IMR-90 (cell line): ENCODE results near the gene NPAS2. TPM values are rescaled to one million over a fixed set of nuclear protein-coding genes. Genes with fewer than 3 reads are reported as not detected.

Source experiments
- ATAC-seq: fragments of 200-7000 bp; cut with Tn5 transposase; 2 replicates; pipeline ENCODE4 v1.9.1; 2020; ENCODE audit warnings: low read depth, mild to moderate bottlenecking, moderate library complexity
- BruUV-seq: library from RNA; stranded (reverse); fragments of 400-500 nt; replicated peaks from 2 replicates; lab custom pipeline; 2021; lab: Mats Ljungman, UMichigan
- CTCF ChIA-PET: fragments of 300-600 bp; formaldehyde crosslinking; extraction: SDS; loops from one replicate; lab custom pipeline; 2021; ENCODE audit warnings: antibody characterized with exemption; lab: Yijun Ruan, JAX
- POLR2A ChIA-PET: fragments of 300-600 bp; sonication (Branson Sonifier 250); formaldehyde crosslinking; loops from one replicate; lab custom pipeline; 2022; ENCODE audit warnings: antibody characterized with exemption; ENCODE audit not compliant: unreplicated experiment; lab: Charles Lee
- DNase-seq: peaks from one replicate; pipeline ENCODE4 v3.0.0; 2013
- H2AFZ ChIP-seq: replicated peaks from 2 replicates; pipeline ENCODE3; 2013; ENCODE audit warnings: low read length, mild to moderate bottlenecking; ENCODE audit not compliant: poor library complexity
- H2AK5ac ChIP-seq: 2 replicates; pipeline ENCODE4 v1.6.1; 2013; ENCODE audit warnings: low read depth, low read length, inconsistent platforms
- H2AK9ac ChIP-seq: replicated peaks from 2 replicates; pipeline ENCODE3; 2013; ENCODE audit warnings: mild to moderate bottlenecking, low read depth, low read length, moderate library complexity; ENCODE audit not compliant: poor library complexity
- H2BK120ac ChIP-seq: 2 replicates; pipeline ENCODE4 v1.6.1; 2013; ENCODE audit warnings: low read depth, low read length, inconsistent platforms
- H2BK15ac ChIP-seq: 3 replicates; pipeline ENCODE4 v1.6.1; 2013; ENCODE audit warnings: low read depth, low read length, inconsistent platforms
- H2BK20ac ChIP-seq: 2 replicates; pipeline ENCODE4 v1.6.1; 2013; ENCODE audit warnings: low read depth, mild to moderate bottlenecking, inconsistent platforms, low read length, moderate library complexity
- H2BK5ac ChIP-seq: 2 replicates; pipeline ENCODE4 v1.6.1; 2013; ENCODE audit warnings: mild to moderate bottlenecking, low read depth, low read length, inconsistent platforms; ENCODE audit not compliant: poor library complexity, severe bottlenecking
- H3K14ac ChIP-seq: replicated peaks from 2 replicates; pipeline ENCODE4 v1.6.1; 2013; ENCODE audit warnings: low read depth, low read length, inconsistent platforms
- H3K18ac ChIP-seq: 2 replicates; pipeline ENCODE4 v1.6.1; 2013; ENCODE audit warnings: low read depth, low read length, control low read depth
- H3K23ac ChIP-seq: 2 replicates; pipeline ENCODE4 v1.6.1; 2013; ENCODE audit warnings: low read depth, low read length, inconsistent platforms
- H3K27ac ChIP-seq: 2 replicates; pipeline ENCODE4 v1.5.1; 2013; ENCODE audit warnings: mild to moderate bottlenecking, control low read depth, low read length; ENCODE audit not compliant: insufficient read depth
- H3K27me3 ChIP-seq: 2 replicates; pipeline ENCODE4 v1.6.1; 2013; ENCODE audit warnings: low read length; ENCODE audit not compliant: control insufficient read depth, insufficient read depth
- H3K36me3 ChIP-seq: 2 replicates; pipeline ENCODE4 v1.6.1; 2013; ENCODE audit warnings: low read length, mixed read lengths; ENCODE audit not compliant: control insufficient read depth, insufficient read depth
- H3K4ac ChIP-seq: 2 replicates; pipeline ENCODE4 v1.6.1; 2013; ENCODE audit warnings: low read depth, low read length, inconsistent platforms
- H3K4me1 ChIP-seq: 2 replicates; pipeline ENCODE4 v1.6.1; 2013; ENCODE audit warnings: low read length, mixed read lengths; ENCODE audit not compliant: control insufficient read depth, insufficient read depth
- H3K4me2 ChIP-seq: 2 replicates; pipeline ENCODE4 v1.6.1; 2013; ENCODE audit warnings: low read depth, mild to moderate bottlenecking, control low read depth, low read length, moderate library complexity
- H3K4me3 ChIP-seq: 2 replicates; pipeline ENCODE4 v1.5.1; 2013; ENCODE audit warnings: low read depth, mild to moderate bottlenecking, control low read depth, low read length, moderate library complexity; ENCODE audit not compliant: insufficient read depth
- H3K56ac ChIP-seq: 2 replicates; pipeline ENCODE4 v1.6.1; 2013; ENCODE audit warnings: low read length, inconsistent platforms; ENCODE audit not compliant: insufficient read depth; ENCODE audit errors: extremely low read depth
- H3K79me1 ChIP-seq, 2 experiments: 2 replicates each; pipeline ENCODE4 v1.6.1; 2013; ENCODE audit warnings: low read length in 2 of 2, inconsistent platforms in 1 of 2, low read depth in 1 of 2
- H3K9ac ChIP-seq: 2 replicates; pipeline ENCODE4 v1.6.1; 2013; ENCODE audit warnings: low read depth, low read length, control low read depth
- H3K9me1 ChIP-seq: 2 replicates; pipeline ENCODE4 v1.6.1; 2013; ENCODE audit warnings: low read length, inconsistent platforms; ENCODE audit not compliant: insufficient read depth
- H3K9me3 ChIP-seq: 2 replicates; pipeline ENCODE4 v1.6.1; 2013; ENCODE audit warnings: low read length; ENCODE audit not compliant: control insufficient read depth, insufficient read depth
- H4K20me1 ChIP-seq: 2 replicates; pipeline ENCODE4 v1.6.1; 2013; ENCODE audit warnings: low read length, inconsistent platforms; ENCODE audit not compliant: insufficient read depth
- H4K5ac ChIP-seq: 2 replicates; pipeline ENCODE4 v1.6.1; 2013; ENCODE audit warnings: mild to moderate bottlenecking, low read depth, low read length, control low read depth
- H4K8ac ChIP-seq, 2 experiments: 2 replicates each; pipeline ENCODE4 v1.6.1; 2013; ENCODE audit warnings: low read depth in 2 of 2, low read length in 2 of 2, control low read depth in 1 of 2, inconsistent platforms in 1 of 2
- H4K91ac ChIP-seq: 2 replicates; pipeline ENCODE4 v1.6.1; 2013; ENCODE audit warnings: low read depth, low read length, inconsistent platforms; ENCODE audit not compliant: insufficient read depth
- FOS ChIP-seq: fragments of 150-350 bp; IDR thresholded peaks from 2 replicates; pipeline ENCODE4 v1.6.1; 2016; ENCODE audit warnings: low read depth, low read length
- RCOR1 ChIP-seq: IDR thresholded peaks from 2 replicates; pipeline ENCODE4 v1.6.1; 2012; ENCODE audit warnings: mild to moderate bottlenecking, low read length, improper control_type of control experiment; ENCODE audit not compliant: insufficient replicate concordance
- SMC3 ChIP-seq: fragments of 150-350 bp; IDR thresholded peaks from 2 replicates; pipeline ENCODE4 v1.6.1; 2016; ENCODE audit warnings: low read depth, mild to moderate bottlenecking, antibody characterized with exemption, low read length, moderate library complexity
- WGBS, 2 experiments: methylation state at CpG; one replicate each; pipeline versions ENCODE4 v1.1.5 to v1.1.7; 2013; ENCODE audit warnings: missing lambda C conversion rate in 2 of 2; ENCODE audit not compliant: insufficient read length in 1 of 2; ENCODE audit errors: extremely low coverage in 2 of 2; 5-methylcytosine and 5-hydroxymethylcytosine counted together
- dilution Hi-C: fragments of 300-500 bp; cut with HindIII; formaldehyde crosslinking; loops from one replicate; pipeline ENCODE4 v1.14.3; 2018; ENCODE audit warnings: low sequenced_read_pairs; ENCODE audit not compliant: unreplicated experiment
- in situ Hi-C: fragments of 300-500 bp; cut with MboI; formaldehyde crosslinking; loops from 3 replicates; pipeline ENCODE4 v1.14.3; 2019; ENCODE audit warnings: low sequenced_read_pairs, inconsistent platforms, mixed read lengths
- intact Hi-C: fragments of 100-400 bp; cut with micrococcal nuclease; formaldehyde crosslinking; loops from 2 replicates; pipeline ENCODE4 v1.10.0; 2022
- polyA plus RNA-seq, 3 experiments: library from polyadenylated mRNA; depleted of rRNA; stranded (reverse); fragments of >200 nt; gene quantifications; 2 replicates each; pipeline ENCODE4 v1.2.3, GENCODE V29; 2012; ENCODE audit warnings: low replicate concordance in 1 of 3
- total RNA-seq: library from RNA; depleted of rRNA; stranded (reverse); fragments of >200 nt; gene quantifications from 2 replicates; pipeline ENCODE4 v1.2.3, GENCODE V29; 2012

NPAS2 gene
- total and polyA plus RNA-seq, 2 of the 4 experiments (the other 2 are of a cell fraction): 5.2 to 14.8 TPM

- BruUV-seq: no TSS peak
- POLR2A ChIA-PET: no interaction called here
- Histone ChIP-seq H3K79me1 (peaks cover 16 to 24% of the 10 kb centered on the region in 2 experiments), H2AFZ (no peak overlapping the region), H2BK15ac (no peak overlapping the region), H3K4me3 (no peak overlapping the region), H2AK5ac (no peak overlapping the region), H4K5ac (no peak overlapping the region), H3K9me3 (no peaks in the 10 kb centered on the region), H3K14ac (no peak overlapping the region), H3K27ac (no peak overlapping the region), H3K4ac (no peak overlapping the region), H2BK120ac (no peak overlapping the region), H4K20me1 (peaks cover 4% of the 10 kb centered on the region), H3K36me3 (peaks cover 2% of the 10 kb centered on the region; the same call in 1 of the 2 replicates), H3K18ac (no peak overlapping the region), H3K56ac (no peak overlapping the region), H4K91ac (no peak overlapping the region), H2BK20ac (no peak overlapping the region), H2BK5ac (no peak overlapping the region), H3K9me1 (peaks cover 27% of the 10 kb centered on the region), H2AK9ac (no peak overlapping the region), H3K23ac (no peak overlapping the region), H3K9ac (no peak overlapping the region), H3K4me1 (peaks cover 12% of the 10 kb centered on the region), H3K27me3 (no peaks in the 10 kb centered on the region), H4K8ac (no peak overlapping the region), H3K4me2 (no peak overlapping the region)
- no CpG with 5 or more reads among the region's 5 CpGs for WGBS, 2 experiments
- in situ Hi-C loops (no loop called here), dilution Hi-C loops (no loop called here), intact Hi-C loops (no loop called here)
- CTCF ChIA-PET: no interaction called here
- no peak for DNase-seq
- ATAC-seq: no peak
- no peak for TF ChIP-seq RCOR1
- no peak for TF ChIP-seq SMC3
- no peak for TF ChIP-seq FOS
Observed at GRCh38 chr2:100907832-100908231, 87.9 kb downstream of the NPAS2 start.
